ENCODE results near the gene DLK2.

The DLK2 gene

DNA sequence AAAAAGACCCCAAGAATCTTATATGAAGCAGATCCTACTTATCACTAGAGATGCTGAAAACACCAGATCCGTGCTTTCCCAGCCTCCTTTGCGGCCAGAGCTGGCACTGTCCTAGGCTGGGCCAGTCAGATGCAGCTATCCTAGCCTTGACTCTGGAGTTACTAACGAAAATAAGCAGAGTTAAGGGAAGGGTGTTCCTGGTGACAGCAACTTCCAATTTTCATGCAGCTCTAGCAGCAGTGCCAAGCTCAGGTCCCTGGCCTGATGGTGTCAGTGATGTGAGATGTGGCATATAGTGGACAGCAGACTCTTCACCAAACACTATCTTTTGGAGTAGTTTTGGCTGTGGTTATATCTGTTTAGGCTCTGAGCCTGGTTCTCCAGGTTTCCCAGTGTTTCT lies 53.6 kb downstream of the DLK2 start:
- TF ChIP-seq, protein P1, sequence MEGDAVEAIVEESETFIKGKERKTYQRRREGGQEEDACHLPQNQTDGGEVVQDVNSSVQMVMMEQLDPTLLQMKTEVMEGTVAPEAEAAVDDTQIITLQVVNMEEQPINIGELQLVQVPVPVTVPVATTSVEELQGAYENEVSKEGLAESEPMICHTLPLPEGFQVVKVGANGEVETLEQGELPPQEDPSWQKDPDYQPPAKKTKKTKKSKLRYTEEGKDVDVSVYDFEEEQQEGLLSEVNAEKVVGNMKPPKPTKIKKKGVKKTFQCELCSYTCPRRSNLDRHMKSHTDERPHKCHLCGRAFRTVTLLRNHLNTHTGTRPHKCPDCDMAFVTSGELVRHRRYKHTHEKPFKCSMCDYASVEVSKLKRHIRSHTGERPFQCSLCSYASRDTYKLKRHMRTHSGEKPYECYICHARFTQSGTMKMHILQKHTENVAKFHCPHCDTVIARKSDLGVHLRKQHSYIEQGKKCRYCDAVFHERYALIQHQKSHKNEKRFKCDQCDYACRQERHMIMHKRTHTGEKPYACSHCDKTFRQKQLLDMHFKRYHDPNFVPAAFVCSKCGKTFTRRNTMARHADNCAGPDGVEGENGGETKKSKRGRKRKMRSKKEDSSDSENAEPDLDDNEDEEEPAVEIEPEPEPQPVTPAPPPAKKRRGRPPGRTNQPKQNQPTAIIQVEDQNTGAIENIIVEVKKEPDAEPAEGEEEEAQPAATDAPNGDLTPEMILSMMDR (IDR thresholded peaks at IDR 0.05; ENCODE audit: control extremely low read depth, extremely low read depth, low read depth, missing control alignments), result no peak
- DNase-seq (ENCODE audit: extremely low spot score), result no peak
- ChIA-PET CTCF (interaction anchor here (1.4 kb wide), 1 partner anchor 138 kb away, joined by 3 read pairs; no protein-coding TSS in a partner anchor), POLR2A (no interaction called here)

Measured in GM10248 (cell line).